Natural killer cell treated with Interleukin-12 subunit alpha and Interleukin-12 subunit beta and Interleukin-15 and Interleukin-18, amount 100 ng/mL, for 72 hours (primary cell): ENCODE results near the gene FIS1. TPM values are rescaled to one million over a fixed set of nuclear protein-coding genes. Genes with fewer than 3 reads are reported as not detected.
"Not testable (repeated sequence)": the region's sequence is repeated elsewhere in the genome, so short reads cannot be mapped to it uniquely, and the experiment has no call there.

ENCODE experiments used
- ATAC-seq, 2 donors: fragments of 150-1000 bp; cut with Tn5 transposase in 1 of 2; sonication (Bioruptor Pico), chemical (Tn5 transposase) in 1 of 2; 2 replicates each; pipeline ENCODE4 v1.10.0; 2021
- DNase-seq: peaks from one replicate; pipeline ENCODE4 v3.0.0; 2022; ENCODE audit warnings: low spot score
- H3K27ac Mint-ChIP-seq, 2 donors: 1 replicate in 1 of 2; 2 replicates in 1 of 2; pipeline ENCODE4 v1.8.0; 2022; ENCODE audit warnings: mixed read lengths in 2 of 2, mild to moderate bottlenecking in 1 of 2, moderate library complexity in 1 of 2
- H3K27me3 Mint-ChIP-seq, 2 donors: 1 replicate in 1 of 2; 2 replicates in 1 of 2; pipeline ENCODE4 v1.8.0; 2022; ENCODE audit warnings: mixed read lengths in 2 of 2
- H3K36me3 Mint-ChIP-seq: one replicate; pipeline ENCODE4 v1.8.0; 2022; ENCODE audit warnings: mixed read lengths
- H3K4me1 Mint-ChIP-seq, 2 donors: 1 replicate in 1 of 2; 2 replicates in 1 of 2; pipeline ENCODE4 v1.8.0; 2022; ENCODE audit warnings: low read depth in 2 of 2, mixed read lengths in 2 of 2, mild to moderate bottlenecking in 1 of 2
- H3K4me3 Mint-ChIP-seq: one replicate; pipeline ENCODE4 v1.8.0; 2022; ENCODE audit warnings: mixed read lengths
- H3K9me3 Mint-ChIP-seq: 2 replicates; pipeline ENCODE4 v1.8.0; 2022; ENCODE audit warnings: mixed read lengths
- total RNA-seq, 2 donors: library from RNA; stranded (reverse); gene quantifications; one replicate each; pipeline ENCODE4 v1.2.3, GENCODE V29; 2022

Gene FIS1
- total RNA-seq, 2 donors from 2014 or later, result 93.1 to 102 TPM

- no peak overlapping the region for H3K27ac Mint-ChIP-seq
- no peaks in the 10 kb centered on the region for H3K36me3 Mint-ChIP-seq
- H3K9me3 Mint-ChIP-seq, result no peaks in the 10 kb centered on the region
- H3K27me3 Mint-ChIP-seq, result peaks cover 14 to 15% of the 10 kb centered on the region in 2 donors
- ATAC-seq (no peak), DNase-seq (no peak)
- no peak overlapping the region for H3K4me3 Mint-ChIP-seq
- H3K4me1 Mint-ChIP-seq, result peaks cover 0 to 4% of the 10 kb centered on the region in 2 donors
These were observed 44.4 kb downstream of the FIS1 start for GRCh38 chr7:101200504-101200861.

- H3K27ac Mint-ChIP-seq, H3K36me3 Mint-ChIP-seq: not testable (repeated sequence)
These were observed 45.4 kb downstream of the FIS1 start for GRCh38 chr7:101199522-101199921.

GRCh38 chr7:101198476-101198875 lies 46.4 kb downstream of the FIS1 start:
- Mint-ChIP-seq H3K27me3 (peaks cover 7 to 15% of the 10 kb centered on the region in 2 donors), H3K27ac (no peak overlapping the region), H3K4me3 (no peak overlapping the region), H3K36me3 (no peaks in the 10 kb centered on the region), H3K9me3 (no peaks in the 10 kb centered on the region), H3K4me1 (no peaks in the 10 kb centered on the region)
- DNase-seq (no peak), ATAC-seq (no peak)

More at GRCh38 chr7:101199522-101199921, 45.4 kb downstream of the FIS1 start:
- ATAC-seq, DNase-seq, H3K9me3 Mint-ChIP-seq, H3K4me3 Mint-ChIP-seq, H3K4me1 Mint-ChIP-seq: not testable (repeated sequence)
- H3K27me3 Mint-ChIP-seq, result peaks cover 15 to 17% of the 10 kb centered on the region in 2 donors

GRCh38 chr7:101197991-101198390 lies 46.9 kb downstream of the FIS1 start:
- Mint-ChIP-seq H3K9me3 (no peaks in the 10 kb centered on the region), H3K4me3 (no peak overlapping the region), H3K27me3 (peaks cover 5 to 14% of the 10 kb centered on the region in 2 donors), H3K36me3 (no peaks in the 10 kb centered on the region), H3K4me1 (no peaks in the 10 kb centered on the region), H3K27ac (no peak overlapping the region)
- no peak for DNase-seq
- ATAC-seq, result no peak

- H3K27me3 Mint-ChIP-seq, result peaks cover 0 to 10% of the 10 kb centered on the region in 2 donors
- H3K4me3 Mint-ChIP-seq, result no peak overlapping the region
- DNase-seq (no peak), ATAC-seq (no peak)
- no peak overlapping the region for H3K27ac Mint-ChIP-seq
- H3K4me1 Mint-ChIP-seq, result peaks cover 0 to 2% of the 10 kb centered on the region in 2 donors
- no peaks in the 10 kb centered on the region for H3K36me3 Mint-ChIP-seq
- H3K9me3 Mint-ChIP-seq, result no peaks in the 10 kb centered on the region
These were observed 49.0 kb downstream of the FIS1 start for GRCh38 chr7:101195884-101196283.

Other genes starting within 250 kb of the FIS1 start
- gene MUC17, start 225.0 kb downstream of the FIS1 start, total RNA-seq, result not detected
- gene TRIM56, start 159.6 kb downstream of the FIS1 start, total RNA-seq, result 10 to 100 TPM; 54.8 to 73.7 TPM
- not detected for gene SERPINE1, start 118.0 kb downstream of the FIS1 start, total RNA-seq
- 10 to 100 TPM; 30.9 to 39.4 TPM for gene AP1S1, start 90.6 kb downstream of the FIS1 start, total RNA-seq
- under 1 TPM in 1 of 2 donors, not detected in 1; 0.31 TPM for gene VGF, start 79.5 kb downstream of the FIS1 start, total RNA-seq
- not detected for gene NAT16, start 64.8 kb downstream of the FIS1 start, total RNA-seq
- gene MOGAT3, start 44.0 kb downstream of the FIS1 start, total RNA-seq, result not detected
- 10 to 100 TPM; 66.2 to 72.3 TPM for gene PLOD3, start 27.5 kb downstream of the FIS1 start, total RNA-seq
- gene ZNHIT1, start 26.9 kb downstream of the FIS1 start, total RNA-seq, result 10 to 100 TPM; 57.6 to 57.8 TPM
- gene CLDN15, start 7.3 kb downstream of the FIS1 start, total RNA-seq, result 10 to 100 TPM; 16.6 to 34.0 TPM
- gene IFT22, start 76.7 kb upstream of the FIS1 start, total RNA-seq, result 1 to 10 TPM; 5.5 to 6.0 TPM
- not detected for gene COL26A1, start 117.8 kb upstream of the FIS1 start, total RNA-seq